GM12878 (cell line): Measurements from ENCODE around the gene AK4. TPM values are rescaled to one million over a fixed set of nuclear protein-coding genes. Genes with fewer than 3 reads are reported as not detected.

Source experiments
- ATAC-seq: fragments of 200-7000 bp; cut with Tn5 transposase; 3 replicates; pipeline ENCODE4 v1.9.1; 2020; ENCODE audit warnings: mild to moderate bottlenecking, moderate library complexity
- BruUV-seq: library from RNA; stranded (reverse); fragments of 400-500 nt; replicated peaks from 2 replicates; lab custom pipeline; 2021; lab: Mats Ljungman, UMichigan
- CTCF ChIA-PET: fragments of 300-600 bp; sonication (Branson Sonifier 250); formaldehyde crosslinking; extraction: SDS; loops from one replicate; lab custom pipeline; 2021; ENCODE audit warnings: inconsistent platforms; lab: Yijun Ruan, JAX
- POLR2A ChIA-PET: fragments of 350-600 bp; formaldehyde crosslinking; extraction: SDS; loops from one replicate; lab custom pipeline; 2021; ENCODE audit warnings: inconsistent platforms; lab: Charles Lee
- RAD21 ChIA-PET: fragments of 300-600 bp; sonication (Branson Sonifier 250); formaldehyde crosslinking; loops from one replicate; lab custom pipeline; 2023; ENCODE audit warnings: antibody characterized with exemption; ENCODE audit not compliant: unreplicated experiment; lab: Charles Lee
- SMC1A ChIA-PET: fragments of 300-600 bp; sonication (Branson Sonifier 250); formaldehyde crosslinking; loops from one replicate; lab custom pipeline; 2023; ENCODE audit not compliant: unreplicated experiment, uncharacterized antibody; lab: Charles Lee
- DNase-seq: peaks from one replicate; pipeline ENCODE4 v3.0.0-alpha.2; 2011; ENCODE audit warnings: low read depth, low spot score
- FAIRE-seq: peaks from 3 replicates; lab custom pipeline; 2011; peaks lifted over from hg19 to GRCh38; lab: Jason Lieb, UNC
- H2AFZ ChIP-seq: 2 replicates; pipeline ENCODE4 v1.6.0; 2011; ENCODE audit warnings: low read depth, low read length, control low read depth; ENCODE audit not compliant: control insufficient read depth
- H3K27ac ChIP-seq: 2 replicates; pipeline ENCODE4 v1.5.1; 2011; ENCODE audit warnings: control low read depth; ENCODE audit not compliant: control insufficient read depth, insufficient read depth
- H3K27me3 ChIP-seq, 2 experiments: replicated peaks in 1 of 2; 2 replicates each; pipeline versions ENCODE4 v1.6.0 to v1.6.1; 2011; ENCODE audit warnings: low read length in 1 of 2; ENCODE audit not compliant: control insufficient read depth in 2 of 2, insufficient read depth in 2 of 2
- H3K36me3 ChIP-seq, 2 experiments: 2 replicates each; pipeline ENCODE4 v1.5.1; 2011; ENCODE audit warnings: low read length in 1 of 2; ENCODE audit not compliant: control insufficient read depth in 2 of 2, insufficient read depth in 2 of 2
- H3K4me1 ChIP-seq: 2 replicates; pipeline ENCODE4 v1.6.1; 2011; ENCODE audit warnings: mild to moderate bottlenecking, low read length, moderate library complexity, mixed read lengths; ENCODE audit not compliant: control insufficient read depth, insufficient read depth
- H3K4me2 ChIP-seq: 2 replicates; pipeline ENCODE4 v1.6.0; 2011; ENCODE audit warnings: control low read depth; ENCODE audit not compliant: control insufficient read depth, insufficient read depth
- H3K4me3 ChIP-seq: fragments of 200-600 bp; sonication (generic); 2 replicates; pipeline ENCODE4 v1.5.1; 2016
- H3K79me2 ChIP-seq: 2 replicates; pipeline ENCODE4 v1.6.0; 2011; ENCODE audit warnings: low read length; ENCODE audit not compliant: control insufficient read depth, insufficient read depth
- H3K9ac ChIP-seq: 2 replicates; pipeline ENCODE4 v1.8.0; 2011; ENCODE audit warnings: low read length, control low read depth, mixed read lengths; ENCODE audit not compliant: control insufficient read depth, insufficient read depth
- H3K9me3 ChIP-seq: replicated peaks from 3 replicates; pipeline ENCODE4 v1.5.1; 2011; ENCODE audit warnings: mild to moderate bottlenecking, low read length; ENCODE audit not compliant: control insufficient read depth, insufficient read depth
- H4K20me1 ChIP-seq: 2 replicates; pipeline ENCODE4 v1.6.0; 2011; ENCODE audit not compliant: control insufficient read depth, insufficient read depth
- BACH1 ChIP-seq: fragments of 450-650 bp; IDR thresholded peaks from 2 replicates; pipeline ENCODE4 v1.6.1; 2017; ENCODE audit warnings: mild to moderate bottlenecking, borderline replicate concordance
- CREM ChIP-seq: IDR thresholded peaks from 2 replicates; pipeline ENCODE4 v1.6.1; 2014; ENCODE audit warnings: antibody characterized with exemption, low read depth
- GABPA ChIP-seq: IDR thresholded peaks from 2 replicates; pipeline ENCODE4 v1.6.1; 2014; ENCODE audit warnings: antibody characterized with exemption, low read depth, mild to moderate bottlenecking, inconsistent platforms
- HDAC2 ChIP-seq: fragments of 200-600 bp; sonication (generic); IDR thresholded peaks from 2 replicates; pipeline ENCODE4 v1.6.1; 2017
- MEF2B ChIP-seq: fragments of 450-650 bp; IDR thresholded peaks from 2 replicates; pipeline ENCODE4 v1.6.1; 2018; ENCODE audit warnings: mild to moderate bottlenecking, moderate library complexity; ENCODE audit not compliant: partially characterized antibody, poor library complexity, severe bottlenecking
- NR2C1 ChIP-seq: fragments of 450-650 bp; IDR thresholded peaks from 2 replicates; pipeline ENCODE4 v1.6.1; 2017; ENCODE audit warnings: antibody characterized with exemption, mild to moderate bottlenecking, moderate library complexity
- NR2F1 ChIP-seq: fragments of 450-650 bp; conservative IDR thresholded peaks from 2 replicates; pipeline ENCODE4 v1.6.1; 2017; ENCODE audit warnings: mild to moderate bottlenecking
- PAX8 ChIP-seq: fragments of 450-650 bp; IDR thresholded peaks from 2 replicates; pipeline ENCODE4 v1.6.1; 2017; ENCODE audit warnings: mild to moderate bottlenecking, moderate library complexity
- PML ChIP-seq: IDR thresholded peaks from 2 replicates; pipeline ENCODE4 v1.6.1; 2012; ENCODE audit warnings: low read length, inconsistent platforms
- POU2F2 ChIP-seq: IDR thresholded peaks from 3 replicates; pipeline ENCODE4 v1.6.1; 2011; ENCODE audit warnings: low read depth, mild to moderate bottlenecking, low read length, borderline replicate concordance
- RELA ChIP-seq: fragments of 450-650 bp; IDR thresholded peaks from 2 replicates; pipeline ENCODE4 v1.8.0; 2014; ENCODE audit warnings: borderline replicate concordance; ENCODE audit not compliant: partially characterized antibody
- SP1 ChIP-seq: IDR thresholded peaks from one replicate; pipeline ENCODE4 v1.6.1; 2011; ENCODE audit warnings: low read depth, low read length
- TBL1XR1 ChIP-seq: IDR thresholded peaks from 2 replicates; pipeline ENCODE4 v1.6.1; 2012; ENCODE audit warnings: low read depth, low read length, improper control_type of control experiment
- ZBED1 ChIP-seq: IDR thresholded peaks from 2 replicates; pipeline ENCODE4 v1.6.1; 2016; ENCODE audit warnings: borderline replicate concordance
- WGBS: methylation state at CpG from one replicate; pipeline ENCODE4 v1.1.6; 2016; ENCODE audit warnings: low lambda C conversion rate; ENCODE audit not compliant: insufficient replicate concordance, insufficient coverage; ENCODE audit errors: missing lambda C conversion rate; 5-methylcytosine and 5-hydroxymethylcytosine counted together
- in situ Hi-C: fragments of 300-500 bp; cut with MboI; formaldehyde crosslinking; loops from 9 replicates; pipeline ENCODE4 v1.14.3; 2018; ENCODE audit warnings: mixed read lengths
- intact Hi-C: fragments of 100-400 bp; cut with micrococcal nuclease; formaldehyde crosslinking; loops from one replicate; pipeline ENCODE4 v1.14.2; 2022; ENCODE audit not compliant: unreplicated experiment
- polyA plus RNA-seq, 11 experiments: library from polyadenylated mRNA; depleted of rRNA in 4 of 11; unstranded in 6 of 11; stranded (reverse) in 5 of 11; fragments of >200 nt; fragmentation: Nextera tagmentation in 4 of 11; fragmentation: Illumina TruSeq in 1 of 11; extraction: Ambion mirVana in 4 of 11; extraction: Trizol in 1 of 11; gene quantifications; 1 replicate in 1 of 11; 2 replicates in 10 of 11; pipeline versions ENCODE4 v1.2.1 to v1.2.3, GENCODE V29; 2011 to 2016; ENCODE audit warnings: inconsistent platforms in 2 of 11, missing spikeins in 2 of 11, low read depth in 1 of 11
- total RNA-seq, 4 experiments: library from RNA; depleted of rRNA in 3 of 4; stranded (reverse); fragments of >200 nt in 3 of 4; fragmentation: Illumina TruSeq in 1 of 4; extraction: Trizol in 1 of 4; gene quantifications; 2 replicates each; pipeline versions ENCODE4 v1.2.1 to v1.2.3, GENCODE V29; 2013 to 2021
- TF ChIP-seq, protein P1 (sequence below): fragments of 150-350 bp; IDR thresholded peaks from 2 replicates; pipeline ENCODE4 v1.6.1; 2016; ENCODE audit warnings: low read depth, low read length
- TF ChIP-seq, protein P2 (sequence below): IDR thresholded peaks from 2 replicates; pipeline ENCODE4 v1.6.1; 2012; ENCODE audit warnings: improper control_type of control experiment, low read depth, low read length; ENCODE audit not compliant: insufficient replicate concordance

The AK4 gene
- total and polyA plus RNA-seq, 10 of the 15 experiments (the other 5 are each of a cell fraction or from before 2014, with no cell fraction given) = 23.9 to 161 (median 49.0) TPM

DNA sequence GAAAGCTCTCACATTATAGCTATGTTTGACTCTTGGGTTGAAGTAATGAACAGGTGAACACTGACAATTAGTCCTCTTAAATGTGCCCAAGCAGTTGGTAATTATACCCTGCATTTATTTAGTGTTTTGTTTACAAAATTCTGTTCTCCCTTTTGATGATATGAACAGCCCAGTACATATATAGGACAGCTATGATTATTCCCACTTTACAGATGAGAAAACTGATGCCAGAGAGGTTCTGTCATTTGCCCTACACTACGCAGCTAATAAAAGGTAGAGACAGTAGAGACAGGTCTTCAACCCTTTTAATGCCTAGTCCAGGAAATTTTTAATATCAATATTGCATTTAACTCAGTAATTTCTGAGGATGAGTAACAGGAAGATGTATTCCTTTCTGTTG, 115.3 kb downstream of the AK4 start:
- CTCF ChIA-PET = interaction anchor here (1.6 kb wide), 1 partner anchor 28 kb away, joined by 6 read pairs; no protein-coding TSS in a partner anchor
- POLR2A ChIA-PET = interaction anchor here (0.5 kb wide), 1 partner anchor 22 kb away, joined by 3 read pairs; no protein-coding TSS in a partner anchor
- H3K9ac ChIP-seq = no peak overlapping the region
- TF ChIP-seq NR2C1 (no peak), POU2F2 (no peak), RELA (no peak), ZBED1 (no peak), MEF2B (no peak), CREM (no peak), TBL1XR1 (no peak), BACH1 (no peak), PAX8 (no peak), SP1 (no peak), HDAC2 (no peak), GABPA (no peak), NR2F1 (no peak), PML (no peak)
- TF ChIP-seq, protein P1, sequence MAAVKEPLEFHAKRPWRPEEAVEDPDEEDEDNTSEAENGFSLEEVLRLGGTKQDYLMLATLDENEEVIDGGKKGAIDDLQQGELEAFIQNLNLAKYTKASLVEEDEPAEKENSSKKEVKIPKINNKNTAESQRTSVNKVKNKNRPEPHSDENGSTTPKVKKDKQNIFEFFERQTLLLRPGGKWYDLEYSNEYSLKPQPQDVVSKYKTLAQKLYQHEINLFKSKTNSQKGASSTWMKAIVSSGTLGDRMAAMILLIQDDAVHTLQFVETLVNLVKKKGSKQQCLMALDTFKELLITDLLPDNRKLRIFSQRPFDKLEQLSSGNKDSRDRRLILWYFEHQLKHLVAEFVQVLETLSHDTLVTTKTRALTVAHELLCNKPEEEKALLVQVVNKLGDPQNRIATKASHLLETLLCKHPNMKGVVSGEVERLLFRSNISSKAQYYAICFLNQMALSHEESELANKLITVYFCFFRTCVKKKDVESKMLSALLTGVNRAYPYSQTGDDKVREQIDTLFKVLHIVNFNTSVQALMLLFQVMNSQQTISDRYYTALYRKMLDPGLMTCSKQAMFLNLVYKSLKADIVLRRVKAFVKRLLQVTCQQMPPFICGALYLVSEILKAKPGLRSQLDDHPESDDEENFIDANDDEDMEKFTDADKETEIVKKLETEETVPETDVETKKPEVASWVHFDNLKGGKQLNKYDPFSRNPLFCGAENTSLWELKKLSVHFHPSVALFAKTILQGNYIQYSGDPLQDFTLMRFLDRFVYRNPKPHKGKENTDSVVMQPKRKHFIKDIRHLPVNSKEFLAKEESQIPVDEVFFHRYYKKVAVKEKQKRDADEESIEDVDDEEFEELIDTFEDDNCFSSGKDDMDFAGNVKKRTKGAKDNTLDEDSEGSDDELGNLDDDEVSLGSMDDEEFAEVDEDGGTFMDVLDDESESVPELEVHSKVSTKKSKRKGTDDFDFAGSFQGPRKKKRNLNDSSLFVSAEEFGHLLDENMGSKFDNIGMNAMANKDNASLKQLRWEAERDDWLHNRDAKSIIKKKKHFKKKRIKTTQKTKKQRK = no peak
- TF ChIP-seq, protein P2, sequence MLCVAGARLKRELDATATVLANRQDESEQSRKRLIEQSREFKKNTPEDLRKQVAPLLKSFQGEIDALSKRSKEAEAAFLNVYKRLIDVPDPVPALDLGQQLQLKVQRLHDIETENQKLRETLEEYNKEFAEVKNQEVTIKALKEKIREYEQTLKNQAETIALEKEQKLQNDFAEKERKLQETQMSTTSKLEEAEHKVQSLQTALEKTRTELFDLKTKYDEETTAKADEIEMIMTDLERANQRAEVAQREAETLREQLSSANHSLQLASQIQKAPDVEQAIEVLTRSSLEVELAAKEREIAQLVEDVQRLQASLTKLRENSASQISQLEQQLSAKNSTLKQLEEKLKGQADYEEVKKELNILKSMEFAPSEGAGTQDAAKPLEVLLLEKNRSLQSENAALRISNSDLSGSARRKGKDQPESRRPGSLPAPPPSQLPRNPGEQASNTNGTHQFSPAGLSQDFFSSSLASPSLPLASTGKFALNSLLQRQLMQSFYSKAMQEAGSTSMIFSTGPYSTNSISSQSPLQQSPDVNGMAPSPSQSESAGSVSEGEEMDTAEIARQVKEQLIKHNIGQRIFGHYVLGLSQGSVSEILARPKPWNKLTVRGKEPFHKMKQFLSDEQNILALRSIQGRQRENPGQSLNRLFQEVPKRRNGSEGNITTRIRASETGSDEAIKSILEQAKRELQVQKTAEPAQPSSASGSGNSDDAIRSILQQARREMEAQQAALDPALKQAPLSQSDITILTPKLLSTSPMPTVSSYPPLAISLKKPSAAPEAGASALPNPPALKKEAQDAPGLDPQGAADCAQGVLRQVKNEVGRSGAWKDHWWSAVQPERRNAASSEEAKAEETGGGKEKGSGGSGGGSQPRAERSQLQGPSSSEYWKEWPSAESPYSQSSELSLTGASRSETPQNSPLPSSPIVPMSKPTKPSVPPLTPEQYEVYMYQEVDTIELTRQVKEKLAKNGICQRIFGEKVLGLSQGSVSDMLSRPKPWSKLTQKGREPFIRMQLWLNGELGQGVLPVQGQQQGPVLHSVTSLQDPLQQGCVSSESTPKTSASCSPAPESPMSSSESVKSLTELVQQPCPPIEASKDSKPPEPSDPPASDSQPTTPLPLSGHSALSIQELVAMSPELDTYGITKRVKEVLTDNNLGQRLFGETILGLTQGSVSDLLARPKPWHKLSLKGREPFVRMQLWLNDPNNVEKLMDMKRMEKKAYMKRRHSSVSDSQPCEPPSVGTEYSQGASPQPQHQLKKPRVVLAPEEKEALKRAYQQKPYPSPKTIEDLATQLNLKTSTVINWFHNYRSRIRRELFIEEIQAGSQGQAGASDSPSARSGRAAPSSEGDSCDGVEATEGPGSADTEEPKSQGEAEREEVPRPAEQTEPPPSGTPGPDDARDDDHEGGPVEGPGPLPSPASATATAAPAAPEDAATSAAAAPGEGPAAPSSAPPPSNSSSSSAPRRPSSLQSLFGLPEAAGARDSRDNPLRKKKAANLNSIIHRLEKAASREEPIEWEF = no peak

More for the DNA sequence above, 115.3 kb downstream of the AK4 start:
- in situ Hi-C loops (no loop called here), intact Hi-C loops (no loop called here)
- BruUV-seq = no TSS peak
- Histone ChIP-seq H3K36me3 (no peaks in the 10 kb centered on the region), H3K4me2 (no peak overlapping the region), H3K79me2 (no peaks in the 10 kb centered on the region), H3K4me1 (no peaks in the 10 kb centered on the region; the same call in none of the 2 replicates), H3K9me3 (no peaks in the 10 kb centered on the region), H2AFZ (no peak overlapping the region), H3K27ac (no peak overlapping the region), H3K27me3 (peaks cover 0 to 2% of the 10 kb centered on the region in 2 experiments; a peak in 2 of 4 replicates), H4K20me1 (no peaks in the 10 kb centered on the region), H3K4me3 (no peak overlapping the region)
- RAD21 ChIA-PET = no interaction called here
- SMC1A ChIA-PET = interaction anchor here (0.7 to 0.9 kb wide), 3 partner anchors 17 to 687 kb away, joined by 3 read pairs; no protein-coding TSS in a partner anchor
- ATAC-seq = no peak
- FAIRE-seq = no peak
- DNase-seq = no peak
- WGBS = 42% methylated on average over 1 of the region's 1 CpG
